ENCODE measurements around the gene ACTR2. TPM values are rescaled to one million over a fixed set of nuclear protein-coding genes. Genes with fewer than 3 reads are reported as not detected.
"Not testable (repeated sequence)": the region's sequence is repeated elsewhere in the genome, so short reads cannot be mapped to it uniquely, and the experiment has no call there.

The ACTR2 gene
- total RNA-seq, 1 experiment from 2014 or later = 253 TPM

DNA sequence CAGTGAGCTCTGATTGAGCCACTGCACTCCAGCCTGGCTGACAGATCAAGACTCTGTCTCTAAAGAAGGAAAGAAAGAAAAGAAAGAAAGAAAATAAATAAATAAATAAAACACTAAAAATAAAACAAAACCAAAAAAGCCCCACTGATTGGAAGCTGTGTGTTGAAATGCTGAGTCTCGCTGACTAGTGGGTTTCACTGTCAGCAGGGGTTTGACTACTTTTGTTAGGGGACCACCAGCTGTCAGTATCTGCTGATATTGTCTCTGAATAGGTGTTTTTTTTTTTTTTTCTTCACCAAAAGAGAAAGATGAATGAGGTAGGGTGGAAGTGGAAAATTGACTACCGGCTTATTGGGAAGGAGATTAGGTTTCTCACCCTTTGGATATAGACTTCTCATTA, 12.8 kb upstream of the ACTR2 start:
- TF ChIP-seq, protein P1, sequence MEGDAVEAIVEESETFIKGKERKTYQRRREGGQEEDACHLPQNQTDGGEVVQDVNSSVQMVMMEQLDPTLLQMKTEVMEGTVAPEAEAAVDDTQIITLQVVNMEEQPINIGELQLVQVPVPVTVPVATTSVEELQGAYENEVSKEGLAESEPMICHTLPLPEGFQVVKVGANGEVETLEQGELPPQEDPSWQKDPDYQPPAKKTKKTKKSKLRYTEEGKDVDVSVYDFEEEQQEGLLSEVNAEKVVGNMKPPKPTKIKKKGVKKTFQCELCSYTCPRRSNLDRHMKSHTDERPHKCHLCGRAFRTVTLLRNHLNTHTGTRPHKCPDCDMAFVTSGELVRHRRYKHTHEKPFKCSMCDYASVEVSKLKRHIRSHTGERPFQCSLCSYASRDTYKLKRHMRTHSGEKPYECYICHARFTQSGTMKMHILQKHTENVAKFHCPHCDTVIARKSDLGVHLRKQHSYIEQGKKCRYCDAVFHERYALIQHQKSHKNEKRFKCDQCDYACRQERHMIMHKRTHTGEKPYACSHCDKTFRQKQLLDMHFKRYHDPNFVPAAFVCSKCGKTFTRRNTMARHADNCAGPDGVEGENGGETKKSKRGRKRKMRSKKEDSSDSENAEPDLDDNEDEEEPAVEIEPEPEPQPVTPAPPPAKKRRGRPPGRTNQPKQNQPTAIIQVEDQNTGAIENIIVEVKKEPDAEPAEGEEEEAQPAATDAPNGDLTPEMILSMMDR (conservative IDR thresholded peaks at IDR 0.05; ENCODE audit: low read depth, low read length) = no peak
- no peak for TF ChIP-seq EZH2 (IDR thresholded peaks at IDR 0.05; ENCODE audit: borderline replicate concordance, low read depth, low read length, poor library complexity, severe bottlenecking)
- intact Hi-C loops (cut with micrococcal nuclease; ENCODE audit: unreplicated experiment) = no loop called here
- no peaks in the 10 kb centered on the region for H3K9me3 ChIP-seq (ENCODE audit: low read depth, low read length, poor library complexity, severe bottlenecking)
- no peak for DNase-seq (ENCODE audit: low spot score)
- no TSS peak for BruUV-seq (replicated peaks)
- H3K27me3 ChIP-seq (replicated peaks; ENCODE audit: insufficient read depth, low read depth, low read length, poor library complexity) = no peaks in the 10 kb centered on the region
- ChIA-PET CTCF (no interaction called here), POLR2A (ENCODE audit: low non-redundant PET) (no interaction called here)
- H3K4me1 ChIP-seq (ENCODE audit: insufficient read depth, low read length, poor library complexity, severe bottlenecking) = no peaks in the 10 kb centered on the region
- no peak overlapping the region for H3K27ac ChIP-seq (ENCODE audit: low read depth, low read length, poor library complexity, severe bottlenecking)
- no peaks in the 10 kb centered on the region for H3K36me3 ChIP-seq (ENCODE audit: insufficient read depth, low read length, poor library complexity, severe bottlenecking)
- H3K4me3 ChIP-seq (ENCODE audit: low read depth, low read length, poor library complexity, severe bottlenecking) = no peak overlapping the region

DNA sequence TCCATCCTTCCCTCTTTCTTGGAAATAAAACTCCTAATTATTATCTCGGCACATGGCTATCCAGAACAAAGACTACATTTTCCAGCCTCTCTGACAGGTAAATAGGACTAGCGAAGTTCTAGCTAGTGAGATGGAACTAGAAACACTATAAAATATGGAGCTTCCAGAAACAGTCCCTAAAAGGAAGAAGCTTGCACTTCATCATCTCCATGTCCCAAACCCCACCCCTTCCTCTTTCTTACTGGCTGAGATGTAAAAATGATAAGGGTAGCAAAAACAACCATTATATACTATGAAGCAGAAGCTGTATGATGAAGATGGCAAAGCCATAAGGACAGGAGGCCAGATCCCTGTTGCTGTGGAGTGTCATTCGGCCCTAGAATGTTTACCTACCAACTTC, 11.7 kb upstream of the ACTR2 start:
- intact Hi-C loops (cut with micrococcal nuclease; ENCODE audit: unreplicated experiment) = no loop called here
- CTCF ChIA-PET = no interaction called here
- TF ChIP-seq, protein P1 (conservative IDR thresholded peaks at IDR 0.05; ENCODE audit: low read depth, low read length) = no peak
- TF ChIP-seq EZH2 (IDR thresholded peaks at IDR 0.05; ENCODE audit: borderline replicate concordance, low read depth, low read length, poor library complexity, severe bottlenecking) = no peak
- no peaks in the 10 kb centered on the region for H3K27me3 ChIP-seq (replicated peaks; ENCODE audit: insufficient read depth, low read depth, low read length, poor library complexity)
- BruUV-seq (replicated peaks) = no TSS peak
- no peaks in the 10 kb centered on the region for H3K4me1 ChIP-seq (ENCODE audit: insufficient read depth, low read length, poor library complexity, severe bottlenecking)
- H3K36me3 ChIP-seq (ENCODE audit: insufficient read depth, low read length, poor library complexity, severe bottlenecking) = no peaks in the 10 kb centered on the region
- DNase-seq (ENCODE audit: low spot score) = no peak
- no peaks in the 10 kb centered on the region for H3K9me3 ChIP-seq (ENCODE audit: low read depth, low read length, poor library complexity, severe bottlenecking)
- H3K4me3 ChIP-seq (ENCODE audit: low read depth, low read length, poor library complexity, severe bottlenecking) = no peak overlapping the region
- POLR2A ChIA-PET (ENCODE audit: low non-redundant PET) = no interaction called here
- H3K27ac ChIP-seq (ENCODE audit: low read depth, low read length, poor library complexity, severe bottlenecking) = no peak overlapping the region

DNA sequence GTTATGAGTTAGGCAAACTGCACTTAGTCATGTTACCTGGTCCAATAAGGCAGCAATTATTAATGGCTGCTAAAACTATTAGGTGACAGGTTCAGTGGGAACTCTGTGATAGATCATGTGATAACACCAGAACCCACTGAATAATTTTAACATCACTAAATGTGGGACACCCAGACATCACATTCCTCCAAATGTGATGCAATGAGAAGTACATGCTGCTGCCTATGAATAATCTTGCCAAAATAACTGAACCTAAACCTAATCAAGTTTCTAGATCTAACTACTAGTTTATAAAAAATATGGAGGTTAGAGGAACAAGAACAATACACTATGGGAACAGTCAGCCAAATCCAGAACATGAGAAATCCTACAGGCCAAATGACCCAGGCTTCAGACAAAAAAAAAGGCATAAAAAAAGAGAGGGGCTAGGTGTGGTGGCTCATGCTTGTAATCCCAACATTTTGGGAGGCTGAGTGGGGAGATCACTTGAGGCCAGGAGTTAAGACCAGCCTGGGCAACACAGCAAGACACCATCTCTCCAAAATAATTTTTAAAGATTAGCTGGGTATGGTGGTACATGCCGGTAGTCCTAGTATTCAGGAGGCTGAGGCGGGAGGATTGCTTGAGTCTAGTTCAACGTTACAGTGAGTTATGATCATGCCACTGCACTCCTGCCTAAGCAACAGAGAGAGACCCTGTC, 7.0 kb upstream of the ACTR2 start:
- CTCF ChIA-PET = interaction anchor here (0.6 to 0.7 kb wide), 2 partner anchors 59 to 356 kb away, joined by 3 to 8 read pairs; no protein-coding TSS in a partner anchor
- POLR2A ChIA-PET (ENCODE audit: low non-redundant PET) = interaction anchor here (0.7 kb wide), 1 partner anchor 139 kb away, joined by 13 read pairs; no protein-coding TSS in a partner anchor
- no peak overlapping the region for H3K4me3 ChIP-seq (ENCODE audit: low read depth, low read length, poor library complexity, severe bottlenecking)
- H3K4me1 ChIP-seq (ENCODE audit: insufficient read depth, low read length, poor library complexity, severe bottlenecking) = no peaks in the 10 kb centered on the region
- intact Hi-C loops (cut with micrococcal nuclease; ENCODE audit: unreplicated experiment) = no loop called here
- H3K36me3 ChIP-seq (ENCODE audit: insufficient read depth, low read length, poor library complexity, severe bottlenecking) = no peaks in the 10 kb centered on the region
- BruUV-seq (replicated peaks) = no TSS peak
- H3K9me3 ChIP-seq (ENCODE audit: low read depth, low read length, poor library complexity, severe bottlenecking) = no peaks in the 10 kb centered on the region
- no peak for DNase-seq (ENCODE audit: low spot score)
- no peak overlapping the region for H3K27ac ChIP-seq (ENCODE audit: low read depth, low read length, poor library complexity, severe bottlenecking)
- no peak for TF ChIP-seq EZH2 (IDR thresholded peaks at IDR 0.05; ENCODE audit: borderline replicate concordance, low read depth, low read length, poor library complexity, severe bottlenecking)
- TF ChIP-seq, protein P1 (conservative IDR thresholded peaks at IDR 0.05; ENCODE audit: low read depth, low read length) = no peak
- no peaks in the 10 kb centered on the region for H3K27me3 ChIP-seq (replicated peaks; ENCODE audit: insufficient read depth, low read depth, low read length, poor library complexity)

DNA sequence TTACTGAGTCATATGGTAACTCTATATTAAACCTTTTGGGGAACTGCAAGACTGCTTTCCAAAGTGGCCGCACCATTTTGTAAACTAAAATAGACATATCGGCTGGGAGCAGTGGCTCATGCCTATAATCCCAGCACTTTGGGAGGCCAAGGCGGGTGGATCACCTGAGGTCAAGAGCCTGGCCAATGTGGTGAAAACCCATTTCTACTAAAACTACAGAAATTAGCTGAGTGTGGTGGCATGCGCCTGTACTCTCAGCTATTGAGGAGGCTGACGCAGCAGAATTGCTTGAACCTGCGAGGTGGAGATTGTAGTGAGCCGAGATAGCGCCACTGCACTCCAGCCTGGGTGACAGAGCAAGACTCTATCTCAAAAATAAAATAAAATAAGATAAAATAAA, 6.4 kb upstream of the ACTR2 start:
- H3K36me3 ChIP-seq (ENCODE audit: insufficient read depth, low read length, poor library complexity, severe bottlenecking); DNase-seq (ENCODE audit: low spot score); intact Hi-C loops (cut with micrococcal nuclease; ENCODE audit: unreplicated experiment); H3K27me3 ChIP-seq (replicated peaks; ENCODE audit: insufficient read depth, low read depth, low read length, poor library complexity); POLR2A ChIA-PET (ENCODE audit: low non-redundant PET); CTCF ChIA-PET; H3K9me3 ChIP-seq (ENCODE audit: low read depth, low read length, poor library complexity, severe bottlenecking); H3K27ac ChIP-seq (ENCODE audit: low read depth, low read length, poor library complexity, severe bottlenecking); BruUV-seq (replicated peaks); H3K4me1 ChIP-seq (ENCODE audit: insufficient read depth, low read length, poor library complexity, severe bottlenecking); H3K4me3 ChIP-seq (ENCODE audit: low read depth, low read length, poor library complexity, severe bottlenecking): not testable (repeated sequence)
